ENCODE measurements around the gene SMIM24.

SMIM24 gene

GRCh38 chr19:3470500-3471128 is 9.7 kb downstream of the SMIM24 start:
- no peak for DNase-seq

DNA sequence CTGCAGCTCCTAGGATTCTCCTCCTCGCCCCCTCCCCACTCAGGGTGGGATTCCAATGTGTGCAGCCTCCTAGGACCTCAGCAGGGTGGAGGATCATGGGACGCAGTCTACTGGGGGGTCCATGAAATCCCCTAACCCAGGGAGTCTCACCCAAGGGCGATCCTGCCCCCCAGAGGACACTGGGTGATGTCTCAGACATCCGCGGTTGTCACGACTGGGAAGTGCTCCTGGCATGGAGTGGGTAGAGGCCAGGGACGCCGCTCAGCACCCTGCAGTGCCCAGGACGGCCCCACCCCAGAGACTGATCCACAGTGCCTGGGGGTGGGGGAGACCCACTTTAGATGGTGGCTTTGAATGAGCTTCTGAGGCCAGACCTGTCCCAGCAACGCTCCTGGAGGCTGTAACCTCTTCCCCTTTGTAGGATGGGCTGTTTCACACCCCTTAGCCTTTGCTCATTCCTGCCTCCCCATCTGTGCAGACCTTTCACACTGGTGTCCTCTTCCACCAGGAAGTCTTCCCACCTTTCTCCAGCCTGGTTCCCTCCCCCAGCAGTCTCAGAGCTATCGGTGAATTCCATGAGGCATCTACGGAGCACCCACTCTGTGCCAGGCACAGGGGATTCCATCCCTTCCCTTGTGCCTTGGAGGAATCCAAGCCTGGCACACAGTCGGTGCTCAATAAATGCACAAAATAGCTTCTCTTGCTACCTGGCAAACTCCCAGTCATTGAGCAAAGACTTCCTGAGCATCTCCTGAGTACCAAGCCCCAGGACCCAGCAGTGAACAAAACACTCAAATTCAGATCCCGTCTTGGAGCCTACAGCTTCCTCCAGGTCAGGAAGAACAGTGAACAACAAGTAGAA is 10.5 kb downstream of the SMIM24 start:
- no peak for DNase-seq

- no peak for DNase-seq
Observed at GRCh38 chr19:3468211-3468610, 12.1 kb downstream of the SMIM24 start.

DNA sequence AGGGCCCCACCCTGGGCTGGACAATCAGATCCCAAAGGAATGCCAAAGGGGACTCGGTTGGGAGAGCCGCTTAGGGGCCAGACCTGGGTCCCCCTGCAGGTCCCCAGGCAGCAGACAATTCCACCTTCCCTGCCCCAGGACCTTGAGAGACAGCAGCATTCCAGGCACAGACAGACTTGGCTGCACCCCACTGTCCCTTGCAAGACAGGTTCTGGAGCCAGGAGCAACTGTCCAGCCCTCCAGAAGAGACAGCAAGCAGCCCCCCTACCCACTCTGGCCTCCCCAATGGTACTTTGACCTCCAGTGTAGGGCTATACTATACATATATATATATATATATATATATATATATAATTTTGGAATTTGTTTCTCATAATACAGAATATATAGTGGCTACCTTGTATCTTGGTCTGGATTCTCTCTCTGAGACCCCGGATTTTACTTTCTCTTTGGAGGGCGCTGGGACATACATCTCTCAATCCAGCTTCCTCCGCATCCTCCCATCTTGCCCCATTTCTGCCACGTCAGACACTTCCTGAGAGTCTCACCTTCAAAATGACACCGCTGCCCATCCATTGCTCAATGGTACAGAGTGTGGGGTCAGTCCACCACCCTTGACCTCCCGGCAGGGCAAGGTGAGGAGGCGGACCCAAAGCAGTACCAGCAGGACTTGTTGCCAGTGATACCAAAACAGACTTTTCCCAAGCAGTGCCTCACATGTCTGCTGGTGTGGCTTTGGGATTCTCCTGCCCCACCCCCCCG is 12.7 kb downstream of the SMIM24 start:
- DNase-seq = no peak

DNA sequence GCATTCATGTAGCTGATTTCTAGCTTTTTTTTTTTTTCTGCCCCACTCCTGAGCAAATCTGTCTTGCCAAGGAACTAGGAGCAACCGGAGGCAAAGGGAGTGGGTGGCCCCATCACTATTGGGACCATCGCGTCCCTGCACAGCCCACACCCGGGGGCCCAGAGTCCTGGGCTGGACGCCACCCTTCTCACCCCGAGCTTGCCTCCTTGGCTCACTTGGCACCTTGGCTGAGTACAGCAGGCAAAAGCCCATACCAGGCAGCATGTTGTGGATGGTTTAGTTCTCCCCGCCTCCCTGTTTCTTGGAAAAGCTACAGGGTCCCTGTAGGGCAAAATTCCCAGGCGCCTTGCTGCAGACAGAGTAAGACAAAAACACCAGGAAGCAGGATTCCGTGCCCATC is 13.7 kb downstream of the SMIM24 start:
- DNase-seq = no peak

- DNase-seq = no peak
Observed at GRCh38 chr19:3465552-3465951, 14.8 kb downstream of the SMIM24 start.

DNA sequence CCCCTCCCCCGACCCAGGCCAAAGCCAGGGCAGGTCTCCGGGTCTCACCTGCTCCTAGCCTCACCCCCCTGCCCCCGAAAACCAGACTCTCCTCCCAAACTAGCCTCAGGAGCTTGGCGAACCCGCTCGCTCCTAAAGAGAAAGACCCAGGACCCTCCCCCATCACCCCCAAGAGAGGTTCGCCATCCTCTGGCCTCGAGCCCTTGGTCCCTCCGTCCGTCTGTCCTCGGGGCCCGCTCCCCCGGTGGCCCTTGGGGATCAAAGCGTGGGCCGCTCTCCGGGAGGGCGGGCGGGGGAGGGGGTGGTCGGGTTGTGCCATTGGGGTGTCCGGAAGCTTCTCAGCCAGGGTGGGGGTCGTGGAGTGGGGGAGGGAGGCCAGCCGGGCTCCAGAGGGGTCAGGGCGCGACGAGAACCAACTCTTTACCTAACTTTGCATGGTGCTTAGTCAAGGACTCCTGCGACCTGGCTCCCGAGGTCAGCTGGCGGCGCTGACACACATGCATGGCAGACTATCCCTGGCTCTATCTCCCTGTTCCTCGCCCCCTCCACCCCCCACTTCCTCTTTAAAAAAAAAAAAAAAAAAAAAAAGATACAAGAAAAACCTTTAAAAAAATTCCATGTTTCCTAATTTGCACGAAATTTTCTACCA is 15.6 kb downstream of the SMIM24 start:
- no peak for DNase-seq

GRCh38 chr19:3463714-3464586 is 16.4 kb downstream of the SMIM24 start:
- DNase-seq = no peak

DNA sequence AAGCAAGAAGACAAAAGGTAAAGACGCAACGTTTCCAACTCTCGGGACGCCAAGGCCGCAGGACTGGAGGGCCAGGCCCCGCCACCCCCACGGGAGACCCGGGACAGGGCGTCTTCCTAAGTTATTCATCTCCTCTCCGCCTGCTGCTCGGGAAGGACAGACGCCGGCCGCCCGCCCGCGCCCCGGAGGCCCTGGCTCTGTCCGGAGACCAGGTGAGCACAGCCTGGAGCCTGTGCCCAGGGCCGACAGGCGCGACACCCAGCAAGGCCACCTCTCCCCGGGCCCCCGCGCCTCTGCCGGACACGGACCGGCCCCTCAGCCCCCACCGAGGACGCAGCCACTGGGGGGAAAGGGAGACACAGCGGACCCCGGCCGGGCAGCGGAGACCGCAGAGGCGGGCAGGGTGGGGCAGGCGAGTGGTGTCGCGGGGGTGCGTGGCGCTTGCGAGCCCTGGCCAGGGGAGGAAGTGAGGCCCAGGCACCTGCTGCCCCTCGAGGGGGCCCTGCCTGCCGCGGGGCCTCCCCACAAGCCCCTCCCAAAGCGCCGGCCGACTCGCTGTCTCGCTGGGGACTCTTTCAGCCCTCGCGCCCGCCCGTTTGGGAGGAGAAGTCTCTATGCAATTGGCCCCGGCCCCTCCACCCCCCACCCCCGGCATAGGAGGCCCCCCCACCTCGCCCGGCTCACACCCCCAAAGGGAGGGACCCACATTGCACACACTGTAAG is 17.2 kb downstream of the SMIM24 start:
- DNase-seq = no peak

GRCh38 chr19:3459965-3460582 is 20.3 kb downstream of the SMIM24 start:
- no peak for DNase-seq

DNA sequence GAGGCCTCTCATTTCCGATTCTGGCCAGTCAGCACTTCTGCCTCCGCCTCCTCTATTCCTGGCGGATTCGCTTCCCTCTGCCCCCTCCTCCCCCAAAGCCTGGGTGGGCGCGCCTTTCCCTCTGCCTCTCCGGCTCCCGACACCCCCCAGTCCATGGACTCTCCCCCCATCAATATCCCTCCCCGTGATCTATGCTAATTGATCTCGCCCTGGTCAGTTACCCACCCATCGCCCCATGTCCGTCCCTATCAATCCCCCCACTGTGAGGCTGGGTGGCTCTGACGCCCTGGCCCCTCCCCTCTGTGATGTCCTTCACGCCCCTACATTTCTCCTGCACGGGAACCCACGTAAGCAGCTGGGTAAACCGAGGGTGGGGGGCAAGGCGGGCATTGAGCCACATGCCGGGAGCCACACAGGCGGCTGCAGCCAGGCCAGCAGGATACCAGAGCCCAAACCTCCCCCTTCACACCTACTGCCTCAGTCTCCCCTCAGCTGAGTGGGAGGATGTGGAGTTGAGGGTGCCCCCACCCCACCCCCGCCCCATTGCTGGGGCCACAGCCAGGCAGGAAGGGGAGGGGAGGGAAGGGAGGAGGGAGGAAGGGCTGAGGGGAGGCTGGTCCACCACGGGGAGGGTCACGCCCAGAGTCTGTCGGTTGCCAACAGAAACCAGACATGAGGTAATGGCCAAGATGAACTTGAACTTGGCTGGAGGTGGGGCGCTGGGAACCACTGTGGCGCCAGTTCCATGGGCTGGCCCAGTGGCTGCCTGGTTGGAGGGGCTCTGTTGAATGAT is 21.0 kb downstream of the SMIM24 start:
- DNase-seq = peak; percentile 53

GRCh38 chr19:3458229-3459088 is 21.9 kb downstream of the SMIM24 start:
- DNase-seq = no peak

GRCh38 chr19:3457528-3458228 is 22.6 kb downstream of the SMIM24 start:
- DNase-seq = no peak

GRCh38 chr19:3456925-3457527 is 23.3 kb downstream of the SMIM24 start:
- DNase-seq = no peak

GRCh38 chr19:3455960-3456601 is 24.2 kb downstream of the SMIM24 start:
- DNase-seq = no peak

- DNase-seq = no peak
Observed at GRCh38 chr19:3455393-3455955, 24.9 kb downstream of the SMIM24 start.

Data from MV-4-11 (cell line).